HepG2 (cell line): ENCODE measurements around the gene NUBPL. TPM values are rescaled to one million over a fixed set of nuclear protein-coding genes. Genes with fewer than 3 reads are reported as not detected.

Source experiments
- ELF1 ChIP-seq: sonication (generic); formaldehyde crosslinking; IDR thresholded peaks from 2 replicates; pipeline ENCODE4 v1.4.0; 2020; ENCODE audit warnings: missing genetic modification reagents
- JUNB ChIP-seq: sonication (generic); formaldehyde crosslinking; IDR thresholded peaks from 2 replicates; pipeline ENCODE4 v1.8.0; 2022; ENCODE audit warnings: missing genetic modification reagents, mild to moderate bottlenecking, borderline replicate concordance
- LCORL ChIP-seq, 2 experiments: fragments of 450-650 bp in 1 of 2; sonication (generic) in 1 of 2; formaldehyde crosslinking in 1 of 2; IDR thresholded peaks; 2 replicates each; pipeline versions ENCODE4 v1.5.0 to v1.6.1; 2017 to 2020; ENCODE audit warnings: antibody characterized with exemption in 1 of 2, missing genetic modification reagents in 1 of 2
- MED13 ChIP-seq: sonication (generic); formaldehyde crosslinking; IDR thresholded peaks from 2 replicates; pipeline ENCODE4 v1.5.0; 2020; ENCODE audit warnings: missing genetic modification reagents
- NR2F2 ChIP-seq: IDR thresholded peaks from 2 replicates; pipeline ENCODE4 v1.6.1; 2012; ENCODE audit warnings: low read depth, inconsistent platforms, borderline replicate concordance
- STAT5B ChIP-seq: sonication (generic); formaldehyde crosslinking; IDR thresholded peaks from 2 replicates; pipeline ENCODE4 v1.4.0; 2020; ENCODE audit warnings: missing genetic modification reagents
- SUZ12 ChIP-seq: fragments of 150-350 bp; IDR thresholded peaks from 2 replicates; pipeline ENCODE4 v1.6.1; 2014; ENCODE audit warnings: low read depth, low read length
- ZNF337 ChIP-seq: sonication (generic); formaldehyde crosslinking; IDR thresholded peaks from 2 replicates; pipeline ENCODE4 v1.5.1; 2020; ENCODE audit warnings: missing genetic modification reagents, low read depth, mild to moderate bottlenecking, borderline replicate concordance
- ZNF33B ChIP-seq: sonication (generic); formaldehyde crosslinking; IDR thresholded peaks from 2 replicates; pipeline ENCODE4 v1.5.1; 2020; ENCODE audit warnings: mild to moderate bottlenecking, missing genetic modification reagents
- ZNF432 ChIP-seq: sonication (generic); formaldehyde crosslinking; IDR thresholded peaks from 2 replicates; pipeline ENCODE4 v1.5.0; 2020; ENCODE audit warnings: missing genetic modification reagents, mild to moderate bottlenecking, borderline replicate concordance
- ZNF484 ChIP-seq: sonication (generic); formaldehyde crosslinking; IDR thresholded peaks from 2 replicates; pipeline ENCODE4 v1.5.1; 2020; ENCODE audit warnings: mild to moderate bottlenecking, low read depth, missing genetic modification reagents, borderline replicate concordance
- ZNF781 ChIP-seq: sonication (generic); formaldehyde crosslinking; IDR thresholded peaks from 2 replicates; pipeline ENCODE4 v1.5.1; 2020; ENCODE audit warnings: borderline replicate concordance, mild to moderate bottlenecking, missing genetic modification reagents; ENCODE audit errors: not compliant biosample characterization
- ZZZ3 ChIP-seq: sonication (generic); formaldehyde crosslinking; IDR thresholded peaks from 2 replicates; pipeline ENCODE4 v1.4.0; 2020; ENCODE audit warnings: missing genetic modification reagents, mild to moderate bottlenecking, borderline replicate concordance
- polyA plus RNA-seq, 8 experiments: library from polyadenylated mRNA; depleted of rRNA in 3 of 8; stranded (reverse) in 7 of 8; unstranded in 1 of 8; fragments of >200 nt; fragmentation: Illumina TruSeq in 4 of 8; extraction: Trizol in 4 of 8; gene quantifications; 2 replicates each; pipeline versions ENCODE4 v1.2.1 to v1.2.3, GENCODE V29; 2011 to 2016; ENCODE audit warnings: low read depth in 4 of 8, missing spikeins in 1 of 8, mixed read lengths in 1 of 8; ENCODE audit not compliant: insufficient read depth in 1 of 8
- total RNA-seq, 5 experiments: library from RNA; depleted of rRNA; stranded (reverse); fragments of >200 nt; fragmentation: Illumina TruSeq; extraction: Trizol; gene quantifications; 2 replicates each; pipeline ENCODE4 v1.2.3, GENCODE V29; 2016; ENCODE audit warnings: low read depth in 1 of 5
- TF ChIP-seq, protein P1 (sequence below): sonication (generic); formaldehyde crosslinking; IDR thresholded peaks from 2 replicates; pipeline ENCODE4 v1.4.0; 2020; ENCODE audit warnings: missing genetic modification reagents, borderline replicate concordance
- TF ChIP-seq, protein P2 (sequence below): sonication (generic); formaldehyde crosslinking; IDR thresholded peaks from 2 replicates; pipeline ENCODE4 v1.4.0; 2020; ENCODE audit warnings: mild to moderate bottlenecking, missing genetic modification reagents
- TF ChIP-seq, protein P3 (sequence below): sonication (generic); formaldehyde crosslinking; IDR thresholded peaks from 2 replicates; pipeline ENCODE4 v1.4.0; 2020; ENCODE audit warnings: missing genetic modification reagents

NUBPL gene
- total and polyA plus RNA-seq, 2 of the 13 experiments (the other 11 are each of a cell fraction or from before 2014, with no cell fraction given) = 21.3 to 44.1 TPM

DNA sequence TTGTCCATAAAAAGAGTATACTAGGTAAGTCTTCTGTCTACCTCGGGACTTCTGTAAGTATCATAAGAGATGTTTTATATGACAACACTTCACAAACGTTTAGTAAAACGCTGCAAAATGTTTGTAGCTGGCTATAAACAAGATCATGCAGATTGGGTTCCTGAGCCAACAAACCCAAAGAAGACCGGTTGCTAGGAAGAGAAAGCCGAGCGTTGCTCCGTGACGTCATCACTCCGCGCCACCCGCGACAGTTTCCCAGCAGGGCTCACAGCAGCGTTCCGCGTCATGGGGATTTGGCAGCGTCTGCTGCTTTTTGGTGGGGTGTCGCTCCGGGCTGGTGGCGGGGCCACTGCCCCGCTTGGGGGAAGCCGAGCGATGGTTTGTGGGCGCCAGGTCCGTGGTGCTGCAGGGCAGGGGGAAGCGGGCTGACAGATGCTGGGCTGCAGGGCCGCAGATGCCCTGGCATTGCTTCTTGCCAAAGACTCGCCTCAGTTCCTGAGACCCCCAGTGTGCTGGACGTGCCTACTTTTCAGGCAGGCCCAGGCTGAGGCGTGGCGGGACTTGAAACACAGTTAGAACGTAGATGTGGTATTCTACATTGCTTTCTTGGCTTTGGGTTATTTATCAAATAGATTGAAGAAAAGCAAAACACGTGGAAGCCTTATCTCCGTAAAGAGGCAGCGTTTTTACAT lies at the start of gene NUBPL (continued):
- TF ChIP-seq SUZ12 (0 out of 2 replicates have a peak, but pooled peaks have one; percentile 19), LCORL (IDR thresholded peaks at IDR 0.05) (no peak), LCORL (CRISPR knock-in tag; IDR thresholded peaks at IDR 0.05) (peak; percentile 96), JUNB (CRISPR knock-in tag) (no peak), ZZZ3 (CRISPR knock-in tag) (peak; percentile 93), ZNF484 (no peak), ELF1 (CRISPR knock-in tag) (peak; percentile 95), ZNF781 (CRISPR knock-in tag) (peak; percentile 89), MED13 (no peak), NR2F2 (peak; percentile 70; the same call in 1 of the 2 replicates), ZNF337 (CRISPR knock-in tag) (peak; percentile 99; the same call in 1 of the 2 replicates), ZNF432 (CRISPR knock-in tag) (no peak), ZNF33B (CRISPR knock-in tag) (peak; percentile 98), STAT5B (peak; percentile 79; the same call in 1 of the 2 replicates)
- TF ChIP-seq, protein P1, sequence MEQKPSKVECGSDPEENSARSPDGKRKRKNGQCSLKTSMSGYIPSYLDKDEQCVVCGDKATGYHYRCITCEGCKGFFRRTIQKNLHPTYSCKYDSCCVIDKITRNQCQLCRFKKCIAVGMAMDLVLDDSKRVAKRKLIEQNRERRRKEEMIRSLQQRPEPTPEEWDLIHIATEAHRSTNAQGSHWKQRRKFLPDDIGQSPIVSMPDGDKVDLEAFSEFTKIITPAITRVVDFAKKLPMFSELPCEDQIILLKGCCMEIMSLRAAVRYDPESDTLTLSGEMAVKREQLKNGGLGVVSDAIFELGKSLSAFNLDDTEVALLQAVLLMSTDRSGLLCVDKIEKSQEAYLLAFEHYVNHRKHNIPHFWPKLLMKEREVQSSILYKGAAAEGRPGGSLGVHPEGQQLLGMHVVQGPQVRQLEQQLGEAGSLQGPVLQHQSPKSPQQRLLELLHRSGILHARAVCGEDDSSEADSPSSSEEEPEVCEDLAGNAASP (CRISPR knock-in tag) = peak; percentile 73; the same call in 1 of the 2 replicates
- TF ChIP-seq, protein P2, sequence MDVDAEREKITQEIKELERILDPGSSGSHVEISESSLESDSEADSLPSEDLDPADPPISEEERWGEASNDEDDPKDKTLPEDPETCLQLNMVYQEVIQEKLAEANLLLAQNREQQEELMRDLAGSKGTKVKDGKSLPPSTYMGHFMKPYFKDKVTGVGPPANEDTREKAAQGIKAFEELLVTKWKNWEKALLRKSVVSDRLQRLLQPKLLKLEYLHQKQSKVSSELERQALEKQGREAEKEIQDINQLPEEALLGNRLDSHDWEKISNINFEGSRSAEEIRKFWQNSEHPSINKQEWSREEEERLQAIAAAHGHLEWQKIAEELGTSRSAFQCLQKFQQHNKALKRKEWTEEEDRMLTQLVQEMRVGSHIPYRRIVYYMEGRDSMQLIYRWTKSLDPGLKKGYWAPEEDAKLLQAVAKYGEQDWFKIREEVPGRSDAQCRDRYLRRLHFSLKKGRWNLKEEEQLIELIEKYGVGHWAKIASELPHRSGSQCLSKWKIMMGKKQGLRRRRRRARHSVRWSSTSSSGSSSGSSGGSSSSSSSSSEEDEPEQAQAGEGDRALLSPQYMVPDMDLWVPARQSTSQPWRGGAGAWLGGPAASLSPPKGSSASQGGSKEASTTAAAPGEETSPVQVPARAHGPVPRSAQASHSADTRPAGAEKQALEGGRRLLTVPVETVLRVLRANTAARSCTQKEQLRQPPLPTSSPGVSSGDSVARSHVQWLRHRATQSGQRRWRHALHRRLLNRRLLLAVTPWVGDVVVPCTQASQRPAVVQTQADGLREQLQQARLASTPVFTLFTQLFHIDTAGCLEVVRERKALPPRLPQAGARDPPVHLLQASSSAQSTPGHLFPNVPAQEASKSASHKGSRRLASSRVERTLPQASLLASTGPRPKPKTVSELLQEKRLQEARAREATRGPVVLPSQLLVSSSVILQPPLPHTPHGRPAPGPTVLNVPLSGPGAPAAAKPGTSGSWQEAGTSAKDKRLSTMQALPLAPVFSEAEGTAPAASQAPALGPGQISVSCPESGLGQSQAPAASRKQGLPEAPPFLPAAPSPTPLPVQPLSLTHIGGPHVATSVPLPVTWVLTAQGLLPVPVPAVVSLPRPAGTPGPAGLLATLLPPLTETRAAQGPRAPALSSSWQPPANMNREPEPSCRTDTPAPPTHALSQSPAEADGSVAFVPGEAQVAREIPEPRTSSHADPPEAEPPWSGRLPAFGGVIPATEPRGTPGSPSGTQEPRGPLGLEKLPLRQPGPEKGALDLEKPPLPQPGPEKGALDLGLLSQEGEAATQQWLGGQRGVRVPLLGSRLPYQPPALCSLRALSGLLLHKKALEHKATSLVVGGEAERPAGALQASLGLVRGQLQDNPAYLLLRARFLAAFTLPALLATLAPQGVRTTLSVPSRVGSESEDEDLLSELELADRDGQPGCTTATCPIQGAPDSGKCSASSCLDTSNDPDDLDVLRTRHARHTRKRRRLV (CRISPR knock-in tag) = peak; percentile 99
- TF ChIP-seq, protein P3, sequence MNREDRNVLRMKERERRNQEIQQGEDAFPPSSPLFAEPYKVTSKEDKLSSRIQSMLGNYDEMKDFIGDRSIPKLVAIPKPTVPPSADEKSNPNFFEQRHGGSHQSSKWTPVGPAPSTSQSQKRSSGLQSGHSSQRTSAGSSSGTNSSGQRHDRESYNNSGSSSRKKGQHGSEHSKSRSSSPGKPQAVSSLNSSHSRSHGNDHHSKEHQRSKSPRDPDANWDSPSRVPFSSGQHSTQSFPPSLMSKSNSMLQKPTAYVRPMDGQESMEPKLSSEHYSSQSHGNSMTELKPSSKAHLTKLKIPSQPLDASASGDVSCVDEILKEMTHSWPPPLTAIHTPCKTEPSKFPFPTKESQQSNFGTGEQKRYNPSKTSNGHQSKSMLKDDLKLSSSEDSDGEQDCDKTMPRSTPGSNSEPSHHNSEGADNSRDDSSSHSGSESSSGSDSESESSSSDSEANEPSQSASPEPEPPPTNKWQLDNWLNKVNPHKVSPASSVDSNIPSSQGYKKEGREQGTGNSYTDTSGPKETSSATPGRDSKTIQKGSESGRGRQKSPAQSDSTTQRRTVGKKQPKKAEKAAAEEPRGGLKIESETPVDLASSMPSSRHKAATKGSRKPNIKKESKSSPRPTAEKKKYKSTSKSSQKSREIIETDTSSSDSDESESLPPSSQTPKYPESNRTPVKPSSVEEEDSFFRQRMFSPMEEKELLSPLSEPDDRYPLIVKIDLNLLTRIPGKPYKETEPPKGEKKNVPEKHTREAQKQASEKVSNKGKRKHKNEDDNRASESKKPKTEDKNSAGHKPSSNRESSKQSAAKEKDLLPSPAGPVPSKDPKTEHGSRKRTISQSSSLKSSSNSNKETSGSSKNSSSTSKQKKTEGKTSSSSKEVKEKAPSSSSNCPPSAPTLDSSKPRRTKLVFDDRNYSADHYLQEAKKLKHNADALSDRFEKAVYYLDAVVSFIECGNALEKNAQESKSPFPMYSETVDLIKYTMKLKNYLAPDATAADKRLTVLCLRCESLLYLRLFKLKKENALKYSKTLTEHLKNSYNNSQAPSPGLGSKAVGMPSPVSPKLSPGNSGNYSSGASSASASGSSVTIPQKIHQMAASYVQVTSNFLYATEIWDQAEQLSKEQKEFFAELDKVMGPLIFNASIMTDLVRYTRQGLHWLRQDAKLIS (CRISPR knock-in tag) = peak; percentile 91; the same call in 1 of the 2 replicates
